K562 (cell line): Measurements from ENCODE around the gene SART3. TPM values are rescaled to one million over a fixed set of nuclear protein-coding genes. Genes with fewer than 3 reads are reported as not detected.

Source experiments
- ATAC-seq: fragments of 200-7000 bp; cut with Tn5 transposase; 3 replicates; pipeline ENCODE4 v1.9.1; 2020; ENCODE audit warnings: moderate library complexity
- BruUV-seq: library from RNA; stranded (reverse); fragments of 400-500 nt; replicated peaks from 2 replicates; lab custom pipeline; 2021; lab: Mats Ljungman, UMichigan
- CTCF ChIA-PET: fragments of 300-600 bp; formaldehyde crosslinking; extraction: SDS; loops from one replicate; lab custom pipeline; 2021; ENCODE audit warnings: low intra/inter-chr PET ratio; lab: Yijun Ruan, JAX
- POLR2A ChIA-PET: fragments of 300-600, 350-650 bp; sonication (Branson Sonifier 250); formaldehyde crosslinking; extraction: SDS; loops from one replicate; lab custom pipeline; 2021; ENCODE audit warnings: antibody characterized with exemption, inconsistent platforms; lab: Yijun Ruan, JAX
- DNase-seq, 4 experiments: peaks; one replicate each; pipeline versions ENCODE4 v3.0.0 to v3.0.0-alpha.2; 2011 to 2018; ENCODE audit warnings: low spot score in 3 of 4, mixed read lengths in 3 of 4; ENCODE audit errors: extremely low read depth in 1 of 4
- FAIRE-seq: peaks from 2 replicates; lab custom pipeline; 2011; peaks lifted over from hg19 to GRCh38; lab: Jason Lieb, UNC
- H2AFZ ChIP-seq: 2 replicates; pipeline ENCODE4 v1.6.0; 2011; ENCODE audit warnings: low read depth, low read length, control low read depth, inconsistent platforms
- H3K27ac ChIP-seq: fragments of 200-600 bp; 3 replicates; pipeline ENCODE4 v1.8.0; 2011; ENCODE audit warnings: low read depth, mild to moderate bottlenecking, control low read depth, inconsistent platforms, low read length, moderate library complexity, mixed read lengths; ENCODE audit errors: extremely low read depth
- H3K27me3 ChIP-seq, 2 experiments: fragments of 300-600 bp in 1 of 2; 2 replicates in 1 of 2; 3 replicates in 1 of 2; pipeline versions ENCODE4 v1.6.0 to v1.8.0; 2011; ENCODE audit warnings: inconsistent platforms in 2 of 2, low read length in 2 of 2, mild to moderate bottlenecking in 1 of 2, mixed read lengths in 1 of 2, moderate library complexity in 1 of 2; ENCODE audit not compliant: control insufficient read depth in 2 of 2, insufficient read depth in 2 of 2
- H3K36me3 ChIP-seq: fragments of 300-600 bp; 3 replicates; pipeline ENCODE4 v1.8.0; 2011; ENCODE audit warnings: mild to moderate bottlenecking, low read length, inconsistent platforms; ENCODE audit not compliant: control insufficient read depth, insufficient read depth
- H3K4me1 ChIP-seq, 2 experiments: fragments of 200-600 bp in 1 of 2; replicated peaks in 1 of 2; 2 replicates in 1 of 2; 3 replicates in 1 of 2; pipeline versions ENCODE4 v1.5.1 to v1.8.0; 2011; ENCODE audit warnings: inconsistent platforms in 2 of 2, low read length in 2 of 2, mild to moderate bottlenecking in 1 of 2, mixed read lengths in 1 of 2, moderate library complexity in 1 of 2; ENCODE audit not compliant: control insufficient read depth in 2 of 2, insufficient read depth in 2 of 2
- H3K4me2 ChIP-seq: 2 replicates; pipeline ENCODE4 v1.6.1; 2011; ENCODE audit warnings: low read length, control low read depth, inconsistent platforms, mixed read lengths; ENCODE audit not compliant: insufficient read depth
- H3K4me3 ChIP-seq: fragments of 200-600 bp; sonication (generic), shearing (Covaris generic); 2 replicates; pipeline ENCODE4 v1.5.1; 2016; ENCODE audit warnings: control low read depth, inconsistent platforms
- H3K79me2 ChIP-seq: fragments of 200-600 bp; 3 replicates; pipeline ENCODE4 v1.8.0; 2011; ENCODE audit warnings: low read length, inconsistent platforms; ENCODE audit not compliant: control insufficient read depth, insufficient read depth
- H3K9ac ChIP-seq, 2 experiments: 2 replicates each; pipeline versions ENCODE4 v1.6.0 to v1.6.1; 2011; ENCODE audit warnings: low read depth in 2 of 2, low read length in 2 of 2, control low read depth in 1 of 2, inconsistent platforms in 1 of 2, mild to moderate bottlenecking in 1 of 2, mixed read lengths in 1 of 2; ENCODE audit not compliant: insufficient read depth in 1 of 2
- H3K9me1 ChIP-seq: one replicate; pipeline ENCODE4 v1.6.0; 2011; ENCODE audit warnings: inconsistent platforms, mild to moderate bottlenecking, low read length, moderate library complexity; ENCODE audit not compliant: control insufficient read depth, insufficient read depth
- H3K9me3 ChIP-seq: replicated peaks from 2 replicates; pipeline ENCODE4 v1.5.1; 2011; ENCODE audit warnings: low read depth, low read length, inconsistent platforms; ENCODE audit not compliant: control insufficient read depth, insufficient read depth
- H4K20me1 ChIP-seq: replicated peaks from 2 replicates; pipeline ENCODE4 v1.6.1; 2011; ENCODE audit warnings: low read length, inconsistent platforms, mixed read lengths; ENCODE audit not compliant: control insufficient read depth, insufficient read depth
- ADNP ChIP-seq: fragments of 200-800 bp; sonication (Bioruptor generic); IDR thresholded peaks from 2 replicates; pipeline ENCODE4 v1.6.1; 2016; ENCODE audit warnings: missing genetic modification characterization, missing compliant biosample characterization
- BCOR ChIP-seq: fragments of 450-650 bp; IDR thresholded peaks from 2 replicates; pipeline ENCODE4 v1.6.1; 2016
- CHD4 ChIP-seq: fragments of 200-600 bp; sonication (generic); IDR thresholded peaks from 3 replicates; pipeline ENCODE4 v1.6.1; 2012; ENCODE audit warnings: low read depth, mild to moderate bottlenecking, mixed read lengths, low read length, inconsistent platforms; ENCODE audit not compliant: insufficient read depth, insufficient replicate concordance, poor library complexity, severe bottlenecking
- GATAD2B ChIP-seq: fragments of 450-650 bp; IDR thresholded peaks from 2 replicates; pipeline ENCODE4 v1.6.1; 2017; ENCODE audit warnings: mild to moderate bottlenecking, borderline replicate concordance
- KDM1A ChIP-seq, 2 experiments: fragments of 450-650 bp; IDR thresholded peaks; 2 replicates each; pipeline ENCODE4 v1.6.1; 2016; ENCODE audit warnings: mild to moderate bottlenecking in 2 of 2
- RAD51 ChIP-seq: fragments of 450-650 bp; IDR thresholded peaks from 2 replicates; pipeline ENCODE4 v1.7.1; 2016; ENCODE audit warnings: low read depth, mild to moderate bottlenecking, borderline replicate concordance
- RBM25 ChIP-seq: fragments of 200-400 bp; formaldehyde crosslinking; IDR thresholded peaks from 2 replicates; pipeline ENCODE4 v1.6.1; 2018; ENCODE audit warnings: low read length, low read depth, moderate library complexity; ENCODE audit not compliant: severe bottlenecking
- SMAD1 ChIP-seq: fragments of 150-350 bp; IDR thresholded peaks from 2 replicates; pipeline ENCODE4 v1.6.1; 2014; ENCODE audit warnings: low read length, low read depth; ENCODE audit not compliant: partially characterized antibody
- TOE1 ChIP-seq, 2 experiments: fragments of 450-650 bp in 1 of 2; sonication (generic) in 1 of 2; formaldehyde crosslinking in 1 of 2; IDR thresholded peaks; 2 replicates each; pipeline versions ENCODE4 v1.7.1 to v1.8.0; 2016 to 2022; ENCODE audit warnings: borderline replicate concordance in 2 of 2, mild to moderate bottlenecking in 2 of 2, antibody characterized with exemption in 1 of 2, inconsistent platforms in 1 of 2, low read depth in 1 of 2, missing genetic modification reagents in 1 of 2, moderate library complexity in 1 of 2
- ZNF24 ChIP-seq: fragments of 450-650 bp; IDR thresholded peaks from 2 replicates; pipeline ENCODE4 v1.6.1; 2016
- ZNF3 ChIP-seq: fragments of 250-450 bp; sonication (Bioruptor Pico); IDR thresholded peaks from 2 replicates; pipeline ENCODE4 v1.5.0; 2021; ENCODE audit warnings: mild to moderate bottlenecking, moderate library complexity
- WGBS: fragments of 100-300 bp; shearing (Covaris generic); methylation state at CpG from one replicate; pipeline ENCODE4 v1.1.6; 2016; ENCODE audit warnings: low coverage, mixed read lengths; ENCODE audit not compliant: insufficient coverage; ENCODE audit errors: missing lambda C conversion rate; 5-methylcytosine and 5-hydroxymethylcytosine counted together
- in situ Hi-C: fragments of 300-500 bp; cut with MboI; formaldehyde crosslinking; loops from 4 replicates; pipeline ENCODE4 v1.15.0; 2018; ENCODE audit warnings: inconsistent platforms, mixed read lengths
- intact Hi-C: fragments of 100-400 bp; cut with micrococcal nuclease; formaldehyde crosslinking; loops from 2 replicates; pipeline ENCODE4 v1.14.2; 2022
- polyA plus RNA-seq, 8 experiments: library from polyadenylated mRNA; depleted of rRNA in 4 of 8; stranded (reverse) in 5 of 8; unstranded in 3 of 8; fragments of >200 nt; fragmentation: Nextera tagmentation in 2 of 8; fragmentation: Illumina TruSeq in 1 of 8; extraction: Ambion mirVana in 2 of 8; extraction: Trizol in 1 of 8; gene quantifications; 2 replicates each; pipeline versions ENCODE4 v1.2.1 to v1.2.3, GENCODE V29; 2011 to 2014; ENCODE audit warnings: inconsistent platforms in 1 of 8, missing spikeins in 1 of 8
- total RNA-seq, 7 experiments: library from RNA; depleted of rRNA in 6 of 7; stranded (reverse); fragments of >200 nt in 6 of 7; fragmentation: Illumina TruSeq in 2 of 7; extraction: Trizol in 2 of 7; gene quantifications; 2 replicates each; pipeline versions ENCODE4 v1.2.1 to v1.2.3, GENCODE V29; 2011 to 2021; ENCODE audit warnings: low replicate concordance in 1 of 7
- TF ChIP-seq, protein P1 (sequence below): fragments of 450-650 bp; IDR thresholded peaks from 2 replicates; pipeline ENCODE4 v1.6.1; 2017; ENCODE audit warnings: antibody characterized with exemption

The SART3 gene
- total and polyA plus RNA-seq, 9 of the 15 experiments (the other 6 are each of a cell fraction or from before 2014, with no cell fraction given), result 8.9 to 167 (median 56.7) TPM

GRCh38 chr12:108599541-108599940 is 38.6 kb upstream of the SART3 start:
- Histone ChIP-seq H3K4me1 (peaks cover 0 to 11% of the 10 kb centered on the region in 2 experiments; a peak in 3 of 5 replicates), H3K4me3 (no peak overlapping the region), H2AFZ (no peak overlapping the region), H3K27ac (no peak overlapping the region), H3K9me1 (peaks cover 6% of the 10 kb centered on the region), H3K4me2 (no peak overlapping the region), H3K9me3 (no peaks in the 10 kb centered on the region), H3K36me3 (no peaks in the 10 kb centered on the region), H3K79me2 (no peaks in the 10 kb centered on the region), H3K9ac (0 out of 4 replicates have a peak overlapping the region, but pooled peaks of 1 of the 2 experiments have one; percentile 13), H3K27me3 (no peaks in the 10 kb centered on the region), H4K20me1 (peaks cover 6% of the 10 kb centered on the region; the same call in 1 of the 2 replicates)
- CTCF ChIA-PET, result no interaction called here
- no TSS peak for BruUV-seq
- WGBS, result 19% methylated on average over 6 of the region's 6 CpGs
- TF ChIP-seq RAD51 (no peak), SMAD1 (no peak)
- ATAC-seq, result no peak
- POLR2A ChIA-PET, result interaction anchor here (0.5 to 0.9 kb wide), 3 partner anchors 24 to 735 kb away, joined by 4 to 5 read pairs (median 4); no protein-coding TSS in a partner anchor
- no peak for DNase-seq
- FAIRE-seq, result no peak
- in situ Hi-C loops, result no loop called here
- intact Hi-C loops, result no loop called here

- ChIA-PET POLR2A (interaction anchor here (0.7 kb wide), 1 partner anchor 34 kb away, joined by 4 read pairs; no protein-coding TSS in a partner anchor), CTCF (no interaction called here)
- no peak for TF ChIP-seq GATAD2B
- TF ChIP-seq BCOR, result peak; percentile 84
- peak; percentile 80; the same call in 1 of the 2 replicates for TF ChIP-seq ADNP (tag)
- TF ChIP-seq TOE1 (IDR thresholded peaks at IDR 0.05; ENCODE audit: borderline replicate concordance), result no peak
- no peak for TF ChIP-seq TOE1 (CRISPR knock-in tag; IDR thresholded peaks at IDR 0.05; ENCODE audit: borderline replicate concordance, low read depth)
- peak; percentile 97 for TF ChIP-seq ZNF24
- TF ChIP-seq, protein P1, sequence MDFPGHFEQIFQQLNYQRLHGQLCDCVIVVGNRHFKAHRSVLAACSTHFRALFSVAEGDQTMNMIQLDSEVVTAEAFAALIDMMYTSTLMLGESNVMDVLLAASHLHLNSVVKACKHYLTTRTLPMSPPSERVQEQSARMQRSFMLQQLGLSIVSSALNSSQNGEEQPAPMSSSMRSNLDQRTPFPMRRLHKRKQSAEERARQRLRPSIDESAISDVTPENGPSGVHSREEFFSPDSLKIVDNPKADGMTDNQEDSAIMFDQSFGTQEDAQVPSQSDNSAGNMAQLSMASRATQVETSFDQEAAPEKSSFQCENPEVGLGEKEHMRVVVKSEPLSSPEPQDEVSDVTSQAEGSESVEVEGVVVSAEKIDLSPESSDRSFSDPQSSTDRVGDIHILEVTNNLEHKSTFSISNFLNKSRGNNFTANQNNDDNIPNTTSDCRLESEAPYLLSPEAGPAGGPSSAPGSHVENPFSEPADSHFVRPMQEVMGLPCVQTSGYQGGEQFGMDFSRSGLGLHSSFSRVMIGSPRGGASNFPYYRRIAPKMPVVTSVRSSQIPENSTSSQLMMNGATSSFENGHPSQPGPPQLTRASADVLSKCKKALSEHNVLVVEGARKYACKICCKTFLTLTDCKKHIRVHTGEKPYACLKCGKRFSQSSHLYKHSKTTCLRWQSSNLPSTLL, result no peak
- peak; percentile 57 for TF ChIP-seq CHD4
- peak; percentile 52 to 61; a peak in 2 of 4 replicates for TF ChIP-seq KDM1A (IDR thresholded peaks at IDR 0.05)
- TF ChIP-seq RBM25, result peak; percentile 88
- peak; percentile 70; the same call in 1 of the 2 replicates for TF ChIP-seq ZNF3 (CRISPR knock-in tag)
- H2AFZ ChIP-seq, result no peak overlapping the region
- no peak overlapping the region for H3K4me3 ChIP-seq
- peaks cover 6% of the 10 kb centered on the region for H3K9me1 ChIP-seq
- DNase-seq (no peak), ATAC-seq (no peak), FAIRE-seq (no peak)
- BruUV-seq, result no TSS peak
- peaks cover 0 to 13% of the 10 kb centered on the region in 2 experiments; a peak in 3 of 5 replicates for H3K4me1 ChIP-seq
- no peaks in the 10 kb centered on the region for H3K9me3 ChIP-seq
- no peaks in the 10 kb centered on the region for H3K36me3 ChIP-seq
- H3K4me2 ChIP-seq, result no peak overlapping the region
- intact Hi-C loops (no loop called here), in situ Hi-C loops (no loop called here)
- no peaks in the 10 kb centered on the region for H3K27me3 ChIP-seq
- no peak overlapping the region for H3K27ac ChIP-seq
- 0 out of 4 replicates have a peak overlapping the region, but pooled peaks of 1 of the 2 experiments have one; percentile 0 for H3K9ac ChIP-seq
- WGBS, result 29% methylated on average over 11 of the region's 11 CpGs
- H4K20me1 ChIP-seq, result peaks cover 6% of the 10 kb centered on the region; the same call in 1 of the 2 replicates
- H3K79me2 ChIP-seq, result no peaks in the 10 kb centered on the region
Measured at GRCh38 chr12:108598553-108599250, 37.7 kb upstream of the SART3 start.
